Measurements from ENCODE around the gene TOE1.

GRCh38 chr1:45356186-45356585 is 16.2 kb downstream of the TOE1 start:
- TF ChIP-seq CTCF (conservative IDR thresholded peaks at IDR 0.05 in 1 of 2, IDR thresholded peaks at IDR 0.05 in 1 of 2; ENCODE audit: low read depth in 1 of 2, low read length in 2 of 2) (no peak), EZH2 (IDR thresholded peaks at IDR 0.05; ENCODE audit: low read length, missing control alignments) (no peak)
